ENCODE results near the gene TCF4. TPM values are rescaled to one million over a fixed set of nuclear protein-coding genes. Genes with fewer than 3 reads are reported as not detected.

The TCF4 gene
- total RNA-seq, 4 donors from 2014 or later = 80.9 to 172 (median 94.0) TPM

GRCh38 chr18:55396979-55397378 is 191.0 kb downstream of the TCF4 start:
- peaks cover 7% of the 10 kb centered on the region for H3K4me1 ChIP-seq
- no peaks in the 10 kb centered on the region for H3K36me3 ChIP-seq
- H3K27me3 ChIP-seq = no peaks in the 10 kb centered on the region
- H3K27ac ChIP-seq = no peak overlapping the region
- TF ChIP-seq POLR2AphosphoS5 (IDR thresholded peaks at IDR 0.05) (no peak), EP300 (IDR thresholded peaks at IDR 0.05) (no peak), POLR2A (IDR thresholded peaks at IDR 0.05) (no peak)
- TF ChIP-seq, protein P1, sequence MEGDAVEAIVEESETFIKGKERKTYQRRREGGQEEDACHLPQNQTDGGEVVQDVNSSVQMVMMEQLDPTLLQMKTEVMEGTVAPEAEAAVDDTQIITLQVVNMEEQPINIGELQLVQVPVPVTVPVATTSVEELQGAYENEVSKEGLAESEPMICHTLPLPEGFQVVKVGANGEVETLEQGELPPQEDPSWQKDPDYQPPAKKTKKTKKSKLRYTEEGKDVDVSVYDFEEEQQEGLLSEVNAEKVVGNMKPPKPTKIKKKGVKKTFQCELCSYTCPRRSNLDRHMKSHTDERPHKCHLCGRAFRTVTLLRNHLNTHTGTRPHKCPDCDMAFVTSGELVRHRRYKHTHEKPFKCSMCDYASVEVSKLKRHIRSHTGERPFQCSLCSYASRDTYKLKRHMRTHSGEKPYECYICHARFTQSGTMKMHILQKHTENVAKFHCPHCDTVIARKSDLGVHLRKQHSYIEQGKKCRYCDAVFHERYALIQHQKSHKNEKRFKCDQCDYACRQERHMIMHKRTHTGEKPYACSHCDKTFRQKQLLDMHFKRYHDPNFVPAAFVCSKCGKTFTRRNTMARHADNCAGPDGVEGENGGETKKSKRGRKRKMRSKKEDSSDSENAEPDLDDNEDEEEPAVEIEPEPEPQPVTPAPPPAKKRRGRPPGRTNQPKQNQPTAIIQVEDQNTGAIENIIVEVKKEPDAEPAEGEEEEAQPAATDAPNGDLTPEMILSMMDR (IDR thresholded peaks at IDR 0.05) = no peak
- no peak for DNase-seq (ENCODE audit: low spot score in 2 of 2)
- no peaks in the 10 kb centered on the region for H3K9me3 ChIP-seq
- H3K4me3 ChIP-seq = no peak overlapping the region
- WGBS = 35% methylated on average over 2 of the region's 2 CpGs

DNA sequence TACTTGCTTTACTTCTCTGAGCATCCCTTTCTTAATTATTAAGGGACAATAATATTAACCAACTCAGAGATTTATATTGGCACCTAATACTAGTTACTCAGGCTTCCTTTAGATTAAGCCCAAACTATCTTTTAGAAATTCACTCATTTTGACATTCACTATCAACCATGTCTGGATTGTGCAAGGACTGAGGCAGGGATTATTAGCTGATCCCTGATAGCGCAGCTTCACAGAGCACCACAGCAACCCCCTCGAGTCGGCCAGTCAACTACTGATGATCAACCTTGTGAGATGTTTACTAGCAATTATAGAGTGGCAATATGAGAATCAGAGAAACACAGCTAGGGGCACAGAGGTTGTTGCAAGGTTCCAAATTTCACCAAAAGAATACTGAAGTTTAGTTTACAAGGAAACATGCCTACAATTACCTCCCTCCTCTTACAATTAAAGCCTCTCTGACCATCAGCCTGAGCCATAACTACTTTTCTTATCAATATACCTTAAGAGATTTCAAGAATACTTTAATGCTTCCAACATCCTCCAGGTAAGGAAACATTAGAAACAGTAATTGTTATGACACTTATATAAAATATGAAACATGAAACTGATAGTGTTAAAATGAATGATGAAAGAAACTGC is 191.6 kb downstream of the TCF4 start:
- Histone ChIP-seq H3K27me3 (no peaks in the 10 kb centered on the region), H3K9me3 (no peaks in the 10 kb centered on the region), H3K27ac (no peak overlapping the region), H3K4me1 (peaks cover 7% of the 10 kb centered on the region), H3K4me3 (no peak overlapping the region), H3K36me3 (no peaks in the 10 kb centered on the region)
- TF ChIP-seq POLR2A (IDR thresholded peaks at IDR 0.05) (no peak), EP300 (IDR thresholded peaks at IDR 0.05) (no peak), POLR2AphosphoS5 (IDR thresholded peaks at IDR 0.05) (no peak)
- TF ChIP-seq, protein P1 (IDR thresholded peaks at IDR 0.05) = no peak
- DNase-seq (ENCODE audit: low spot score in 2 of 2) = no peak
- WGBS = 85% methylated on average over 3 of the region's 3 CpGs

DNA sequence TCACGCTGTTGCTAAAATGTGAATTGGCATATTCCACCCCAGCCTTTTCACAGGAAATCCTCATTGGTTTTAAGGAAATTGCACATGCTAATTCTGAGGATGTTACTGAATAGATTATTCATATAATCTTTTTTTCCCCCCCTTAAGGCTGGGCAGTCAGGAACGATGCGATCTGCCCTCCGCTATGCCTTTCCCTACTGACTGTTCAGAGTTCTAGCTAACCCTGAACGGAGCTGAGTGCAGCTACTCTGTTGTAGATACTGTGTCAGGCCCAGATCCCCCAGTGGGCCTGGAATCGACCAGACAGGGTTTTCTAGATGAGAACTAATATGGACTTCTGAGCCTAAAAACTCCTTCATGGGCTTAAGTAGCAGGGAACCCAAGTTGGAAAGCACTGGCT is 192.2 kb downstream of the TCF4 start:
- Histone ChIP-seq H3K27me3 (no peaks in the 10 kb centered on the region), H3K4me3 (no peak overlapping the region), H3K9me3 (no peaks in the 10 kb centered on the region), H3K27ac (no peak overlapping the region), H3K4me1 (peaks cover 7% of the 10 kb centered on the region), H3K36me3 (no peaks in the 10 kb centered on the region)
- no peak for TF ChIP-seq POLR2A (IDR thresholded peaks at IDR 0.05)
- TF ChIP-seq EP300 (IDR thresholded peaks at IDR 0.05) = no peak
- TF ChIP-seq, protein P1 (IDR thresholded peaks at IDR 0.05) = no peak
- TF ChIP-seq POLR2AphosphoS5 (IDR thresholded peaks at IDR 0.05) = no peak
- DNase-seq (ENCODE audit: low spot score in 2 of 2) = no peak
- WGBS = 78% methylated on average over 6 of the region's 6 CpGs

- Histone ChIP-seq H3K4me3 (no peak overlapping the region), H3K9me3 (no peaks in the 10 kb centered on the region), H3K27ac (no peak overlapping the region), H3K27me3 (no peaks in the 10 kb centered on the region), H3K4me1 (peaks cover 9% of the 10 kb centered on the region), H3K36me3 (no peaks in the 10 kb centered on the region)
- no peak for TF ChIP-seq POLR2A (IDR thresholded peaks at IDR 0.05)
- TF ChIP-seq, protein P1 (IDR thresholded peaks at IDR 0.05) = no peak
- no peak for TF ChIP-seq POLR2AphosphoS5 (IDR thresholded peaks at IDR 0.05)
- no peak for TF ChIP-seq EP300 (IDR thresholded peaks at IDR 0.05)
- 79% methylated on average over 4 of the region's 4 CpGs for WGBS
- no peak for DNase-seq (ENCODE audit: low spot score in 2 of 2)
These were observed 197.1 kb downstream of the TCF4 start for GRCh38 chr18:55390898-55391297.

GRCh38 chr18:55387139-55387984 is 200.6 kb downstream of the TCF4 start:
- H3K27ac ChIP-seq = no peak overlapping the region
- no peaks in the 10 kb centered on the region for H3K27me3 ChIP-seq
- no peaks in the 10 kb centered on the region for H3K36me3 ChIP-seq
- peaks cover 12% of the 10 kb centered on the region for H3K4me1 ChIP-seq
- no peak for DNase-seq (ENCODE audit: low spot score in 2 of 2)
- TF ChIP-seq POLR2AphosphoS5 (IDR thresholded peaks at IDR 0.05) = no peak
- TF ChIP-seq EP300 (IDR thresholded peaks at IDR 0.05) = no peak
- TF ChIP-seq, protein P1 (IDR thresholded peaks at IDR 0.05) = no peak
- TF ChIP-seq POLR2A (IDR thresholded peaks at IDR 0.05) = no peak
- no peaks in the 10 kb centered on the region for H3K9me3 ChIP-seq
- 55% methylated on average over 8 of the region's 8 CpGs for WGBS
- H3K4me3 ChIP-seq = no peak overlapping the region

All from suprapubic skin (tissue), 4 donors.